Measurements from ENCODE around the gene MAN1C1.

MAN1C1 gene

DNA sequence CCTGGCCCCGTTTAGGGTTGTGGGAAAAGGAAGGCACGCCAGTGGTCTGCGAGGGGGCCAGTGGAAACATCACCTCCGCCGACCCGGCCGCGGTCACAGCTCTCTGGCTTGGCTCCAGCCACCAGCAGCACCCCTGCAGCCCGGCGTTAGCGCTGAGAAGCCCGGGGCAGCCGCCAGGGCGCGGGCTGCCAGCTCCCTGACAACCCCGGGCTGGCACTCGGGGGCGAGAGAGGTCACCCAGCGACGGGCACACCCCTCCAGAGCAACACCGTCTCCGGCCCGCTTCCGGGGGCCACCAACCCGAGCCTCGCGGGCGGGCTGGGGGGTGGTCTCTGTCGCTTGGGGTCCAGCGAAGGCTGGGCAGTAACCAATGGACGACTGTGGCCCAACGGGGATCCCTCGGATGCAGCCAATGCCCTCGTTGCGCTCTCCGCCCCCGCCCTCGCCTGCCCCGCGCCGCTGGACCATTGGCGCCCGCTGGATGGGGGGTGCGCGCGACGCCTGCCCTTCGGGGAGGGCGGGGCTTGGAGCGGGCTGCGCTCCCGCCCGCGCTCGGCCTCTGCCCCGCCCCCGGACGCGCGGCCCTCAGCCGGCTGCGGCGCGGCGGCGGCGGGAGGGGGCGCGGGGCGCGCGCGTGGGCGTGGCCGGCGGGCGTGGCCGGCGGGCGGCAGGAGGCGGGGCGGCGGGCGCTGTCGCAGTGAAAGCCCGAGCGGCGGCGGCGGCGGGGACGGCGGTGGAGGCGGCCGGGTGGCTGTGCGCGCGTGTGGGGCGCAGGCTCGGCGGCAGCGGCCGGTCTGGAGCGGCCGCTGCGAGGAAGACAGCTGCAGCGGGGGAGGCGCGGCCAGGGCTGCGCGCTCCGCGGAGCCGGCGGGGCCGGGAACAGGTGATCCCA lies at the start of gene MAN1C1:
Gene MAN1C1, plus strand, starts transcription at position 697 of the 892 bp plus-strand sequence. CDS start 1,007 bp downstream, outside the sequence.
- DNase-seq, result peak; percentile 68

- no peak for DNase-seq
These were observed 48.9 kb upstream of the MAN1C1 start for GRCh38 chr1:25567710-25568089.

- no peak for DNase-seq
These were observed 48.3 kb upstream of the MAN1C1 start for GRCh38 chr1:25568090-25568833.

GRCh38 chr1:25568834-25569596 lies 47.6 kb upstream of the MAN1C1 start:
- no peak for DNase-seq

GRCh38 chr1:25569597-25570396 lies 46.8 kb upstream of the MAN1C1 start:
- DNase-seq, result no peak

DNA sequence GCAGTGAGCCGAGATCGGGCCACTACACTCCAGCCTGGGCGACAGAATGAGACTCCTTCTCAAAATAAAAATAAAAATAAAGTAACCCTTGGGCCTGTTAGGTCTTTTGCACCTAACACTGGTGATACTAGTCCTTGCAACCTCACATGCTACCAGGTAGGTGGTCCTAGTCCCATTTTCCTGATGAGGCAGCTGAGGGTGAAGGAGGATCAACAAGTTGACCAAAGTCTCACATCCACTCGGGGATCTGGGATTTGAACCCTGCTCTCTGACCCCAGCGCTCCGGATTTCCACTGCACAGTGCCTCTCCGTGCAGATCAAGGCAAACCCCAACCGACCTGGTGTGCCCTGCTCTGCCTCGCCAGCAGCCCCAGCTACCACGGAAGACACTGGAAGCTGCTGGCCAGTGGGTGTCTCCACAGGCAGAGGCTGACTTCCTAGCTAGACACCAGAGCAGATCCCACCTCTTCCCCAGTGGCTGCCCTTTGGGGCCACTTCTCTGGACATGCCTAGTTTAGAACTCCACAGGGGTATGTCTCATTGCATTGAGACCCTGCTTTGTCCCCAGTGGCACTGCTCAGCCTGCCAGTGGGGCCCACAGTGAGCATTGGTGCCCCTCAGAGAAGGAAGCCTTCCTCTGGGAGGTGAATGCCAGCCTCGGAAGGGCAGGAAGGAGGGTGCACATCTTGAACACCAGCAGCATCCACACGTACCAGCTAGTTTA lies 45.6 kb upstream of the MAN1C1 start:
- no peak for DNase-seq

- no peak for DNase-seq
These were observed 45.0 kb upstream of the MAN1C1 start for GRCh38 chr1:25571522-25571970.

DNA sequence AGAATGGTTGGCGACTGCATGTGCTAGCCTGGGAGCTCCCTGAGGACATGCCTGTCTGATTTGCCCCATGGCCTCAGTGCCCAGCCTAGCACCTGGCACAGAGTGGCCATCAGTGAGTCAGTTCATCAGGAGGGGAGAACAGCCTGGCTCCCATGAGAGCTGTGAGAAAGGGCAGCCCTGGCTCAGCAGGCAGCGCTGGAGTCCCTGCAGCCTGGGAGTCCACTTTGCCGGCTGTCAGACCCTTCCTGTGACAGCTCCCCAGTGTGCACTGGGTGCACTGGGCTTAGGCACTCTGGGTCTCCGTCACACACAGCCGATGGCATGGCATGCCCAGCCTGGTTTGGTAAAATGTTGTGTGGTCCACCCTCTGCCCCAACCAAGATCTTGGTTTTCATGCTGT lies 44.5 kb upstream of the MAN1C1 start:
- no peak for DNase-seq

DNA sequence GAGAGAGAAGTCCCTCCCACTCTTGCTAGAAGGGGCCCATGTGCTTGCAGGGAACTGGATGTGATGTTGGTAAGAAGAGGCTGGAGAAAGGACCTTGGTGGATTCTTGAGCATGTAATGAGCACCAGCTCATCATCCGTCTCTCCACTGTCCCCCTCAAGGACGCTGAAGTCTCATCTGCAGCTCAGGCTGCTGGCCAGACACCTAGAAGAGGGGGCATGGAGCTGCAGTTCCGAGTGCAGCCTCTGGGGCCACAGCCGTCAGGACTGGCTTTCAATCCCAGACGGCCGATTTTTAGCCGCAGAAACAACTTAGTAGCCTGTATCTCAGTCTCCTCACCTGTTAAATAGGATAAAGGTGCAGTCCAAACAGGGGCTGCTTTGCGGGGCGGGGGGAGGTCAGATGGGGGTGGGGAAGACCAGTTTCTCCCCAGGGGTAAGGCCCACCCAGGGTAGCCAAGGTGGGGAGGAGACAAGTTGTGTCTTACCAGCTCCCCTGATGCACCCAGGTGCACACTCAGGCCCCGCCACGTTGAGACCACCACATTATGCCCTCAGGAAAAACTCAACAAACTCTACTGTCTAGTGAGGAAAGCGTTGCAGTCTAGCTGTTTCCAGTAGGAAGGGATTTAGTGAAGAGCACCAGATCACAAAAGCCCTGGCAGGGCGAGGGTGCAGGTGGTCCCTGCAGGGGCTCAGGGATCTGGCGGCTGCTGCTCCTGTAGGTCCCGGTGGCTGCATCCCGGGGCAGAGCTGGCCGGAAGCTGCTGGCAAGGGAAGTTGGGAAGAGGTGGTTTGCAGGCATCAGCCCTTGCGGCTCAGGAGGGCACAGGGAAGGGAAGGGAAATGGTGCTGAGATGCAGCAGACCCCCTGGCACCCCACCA lies 43.6 kb upstream of the MAN1C1 start:
- peak; percentile 56 for DNase-seq

DNA sequence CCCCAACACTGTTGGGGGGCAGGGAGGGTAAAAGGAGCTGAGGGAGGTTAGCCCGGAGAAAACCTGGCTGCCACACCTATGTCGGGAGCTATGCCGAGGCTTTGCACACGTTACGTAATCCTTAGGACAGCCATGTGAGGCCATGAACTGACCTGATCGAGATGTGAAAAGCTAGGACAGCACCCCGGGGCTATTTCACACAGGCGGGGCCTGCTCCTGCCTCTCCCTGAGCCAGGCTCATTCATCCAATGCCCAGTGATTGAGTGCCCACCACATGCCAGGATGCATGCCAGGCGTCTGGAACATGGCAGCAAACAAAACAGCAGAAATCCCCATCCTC lies 43.0 kb upstream of the MAN1C1 start:
- DNase-seq, result no peak

- no peak for DNase-seq
These were observed 42.6 kb upstream of the MAN1C1 start for GRCh38 chr1:25573961-25574360.

DNA sequence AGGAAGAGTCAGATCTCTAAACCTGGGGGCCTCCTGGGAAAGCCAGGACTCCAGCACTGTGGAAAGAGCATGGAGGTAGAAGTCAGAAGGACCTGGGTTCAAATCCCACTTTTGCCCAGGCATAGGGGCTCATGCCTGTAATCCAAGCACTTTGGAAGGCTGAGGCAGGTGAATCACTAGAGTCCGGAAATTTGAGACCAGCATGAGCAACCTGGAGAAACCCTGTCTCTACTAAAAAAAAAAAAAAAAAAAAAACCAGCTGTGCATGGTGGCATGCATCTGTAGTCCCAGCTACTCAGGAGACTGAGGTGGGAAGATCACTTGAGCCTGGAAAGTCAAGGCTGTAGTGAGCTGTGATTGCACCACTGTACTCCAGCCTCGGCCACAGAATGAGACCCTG lies 41.4 kb upstream of the MAN1C1 start:
- DNase-seq, result no peak

GRCh38 chr1:25576459-25577133 lies 40.0 kb upstream of the MAN1C1 start:
- no peak for DNase-seq

- DNase-seq, result no peak
These were observed 39.3 kb upstream of the MAN1C1 start for GRCh38 chr1:25577134-25577920.

DNA sequence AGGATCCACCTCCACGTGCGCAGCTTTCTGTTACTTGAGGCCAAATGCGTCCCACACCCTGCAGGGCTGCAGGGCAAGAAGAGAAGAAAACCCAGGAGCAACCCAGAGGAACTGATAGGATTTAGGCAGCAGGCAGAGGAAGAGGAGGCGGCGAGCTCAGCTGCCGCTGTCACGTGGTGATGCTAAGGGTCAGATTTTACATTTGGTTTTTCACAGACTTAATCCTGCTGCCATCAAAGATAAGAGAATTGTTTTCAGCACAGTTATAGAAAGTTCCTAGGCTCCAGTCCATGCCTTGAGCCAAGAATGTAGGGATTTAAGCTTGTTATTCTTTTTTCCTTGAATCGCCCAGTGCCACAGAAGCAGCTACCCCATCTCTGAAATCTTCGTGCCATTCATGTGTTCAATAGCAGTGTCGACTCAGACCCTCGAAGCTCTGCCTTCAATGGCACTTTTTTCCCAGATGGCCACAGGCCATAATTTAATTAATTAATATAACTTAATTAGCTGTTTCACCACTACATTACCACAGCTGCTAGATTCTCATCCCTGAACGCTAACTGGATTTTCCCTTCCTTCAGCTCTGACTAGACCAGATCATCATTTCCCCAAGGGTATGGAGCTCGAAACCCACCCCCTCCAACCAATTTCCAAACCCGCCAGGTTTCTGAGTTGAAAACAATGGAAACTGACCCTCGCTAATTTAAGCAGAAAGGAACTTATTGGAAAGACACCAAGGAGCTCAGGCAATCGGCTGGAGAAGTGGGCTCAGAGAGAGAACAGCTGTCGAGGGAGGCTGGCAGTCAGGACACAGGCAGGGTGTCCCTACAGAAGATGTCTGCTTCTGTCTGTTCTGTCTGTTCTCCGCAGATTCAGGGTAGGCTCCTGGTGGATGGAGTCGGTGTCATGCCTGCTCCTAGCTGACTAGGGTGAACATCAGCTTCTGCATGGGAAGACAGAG lies 37.0 kb upstream of the MAN1C1 start:
- no peak for DNase-seq

- no peak for DNase-seq
These were observed 35.7 kb upstream of the MAN1C1 start for GRCh38 chr1:25580927-25581326.

- DNase-seq, result no peak
These were observed 34.8 kb upstream of the MAN1C1 start for GRCh38 chr1:25581764-25582163.
